HG03064 (cell line): ENCODE data around the gene SMYD4.

Source experiments
- ATAC-seq: cut with Tn5 transposase; IDR thresholded peaks from one replicate; pipeline ENCODE4 v1.9.1; 2021; ENCODE audit warnings: low read depth; ENCODE audit not compliant: unreplicated experiment

The SMYD4 gene

GRCh38 chr17:1736348-1737281 lies 93.1 kb downstream of the SMYD4 start:
- ATAC-seq: no peak

GRCh38 chr17:1735834-1736347 lies 93.8 kb downstream of the SMYD4 start:
- no peak for ATAC-seq

GRCh38 chr17:1735418-1735817 lies 94.3 kb downstream of the SMYD4 start:
- ATAC-seq: no peak

- no peak for ATAC-seq
Measured at GRCh38 chr17:1733759-1734158, 95.9 kb downstream of the SMYD4 start.

GRCh38 chr17:1732833-1733321 lies 96.8 kb downstream of the SMYD4 start:
- no peak for ATAC-seq

- ATAC-seq: no peak
Measured at GRCh38 chr17:1732241-1732832, 97.4 kb downstream of the SMYD4 start.

GRCh38 chr17:1731194-1731506 lies 98.6 kb downstream of the SMYD4 start:
- ATAC-seq: no peak

- ATAC-seq: no peak
Measured at GRCh38 chr17:1730326-1731193, 99.1 kb downstream of the SMYD4 start.

- no peak for ATAC-seq
Measured at GRCh38 chr17:1729966-1730325, 99.8 kb downstream of the SMYD4 start.
